HepG2 (cell line): ENCODE measurements around the gene APOBEC3C. TPM values are rescaled to one million over a fixed set of nuclear protein-coding genes. Genes with fewer than 3 reads are reported as not detected.

Experiments used
- ATAC-seq: fragments of 200-7000 bp; cut with Tn5 transposase; 3 replicates; pipeline ENCODE4 v1.9.1; 2020; ENCODE audit warnings: mild to moderate bottlenecking, moderate library complexity
- BruUV-seq: library from RNA; stranded (reverse); fragments of 400-500 nt; replicated peaks from 2 replicates; lab custom pipeline; 2021; lab: Mats Ljungman, UMichigan
- CTCF ChIA-PET: fragments of 300-600 bp; formaldehyde crosslinking; extraction: SDS; loops from one replicate; lab custom pipeline; 2021; ENCODE audit warnings: low total read pairs, inconsistent platforms, low intra/inter-chr PET ratio; lab: Yijun Ruan, JAX
- POLR2A ChIA-PET: fragments of 350-600 bp; sonication (Branson Sonifier 250); formaldehyde crosslinking; loops from one replicate; lab custom pipeline; 2020; ENCODE audit warnings: antibody characterized with exemption, inconsistent platforms; lab: Yijun Ruan, JAX
- DNase-seq: peaks from one replicate; pipeline ENCODE4 v3.0.0-alpha.2; 2015; ENCODE audit warnings: low spot score
- FAIRE-seq: peaks from 3 replicates; lab custom pipeline; 2011; peaks lifted over from hg19 to GRCh38; lab: Jason Lieb, UNC
- H2AFZ ChIP-seq: one replicate; pipeline ENCODE4 v1.6.1; 2011; ENCODE audit warnings: low read length, inconsistent platforms
- H3K27ac ChIP-seq: fragments of 300-600 bp; 3 replicates; pipeline ENCODE4 v1.8.0; 2011; ENCODE audit warnings: mixed run types, mild to moderate bottlenecking, mixed read lengths, low read length, inconsistent platforms; ENCODE audit not compliant: insufficient read depth; ENCODE audit errors: extremely low read length
- H3K27me3 ChIP-seq, 2 experiments: fragments of 200-600 bp in 1 of 2; 2 replicates in 1 of 2; 3 replicates in 1 of 2; pipeline versions ENCODE4 v1.6.0 to v1.8.0; 2011; ENCODE audit warnings: low read length in 2 of 2, mild to moderate bottlenecking in 2 of 2, moderate library complexity in 2 of 2, inconsistent platforms in 1 of 2; ENCODE audit not compliant: insufficient read depth in 2 of 2, control insufficient read depth in 1 of 2
- H3K36me3 ChIP-seq, 2 experiments: fragments of 200-600 bp in 1 of 2; replicated peaks in 1 of 2; 2 replicates in 1 of 2; 3 replicates in 1 of 2; pipeline versions ENCODE4 v1.5.1 to v1.8.0; 2011; ENCODE audit warnings: low read length in 2 of 2, inconsistent platforms in 1 of 2; ENCODE audit not compliant: insufficient read depth in 2 of 2, control insufficient read depth in 1 of 2
- H3K4me1 ChIP-seq: 2 replicates; pipeline ENCODE4 v1.5.1; 2012; ENCODE audit warnings: low read length, inconsistent platforms; ENCODE audit not compliant: insufficient read depth
- H3K4me2 ChIP-seq: 2 replicates; pipeline ENCODE4 v1.6.0; 2011; ENCODE audit warnings: low read depth, low read length, inconsistent platforms
- H3K4me3 ChIP-seq, 3 experiments: fragments of 200-600 bp in 1 of 3; sonication (generic), shearing (Covaris generic) in 1 of 3; replicated peaks in 1 of 3; 2 replicates each; pipeline ENCODE4 v1.5.1; 2011 to 2016; ENCODE audit warnings: low read length in 3 of 3, inconsistent platforms in 2 of 3, low read depth in 2 of 3, mild to moderate bottlenecking in 2 of 3, control low read depth in 1 of 3, mixed read lengths in 1 of 3; ENCODE audit not compliant: insufficient read depth in 1 of 3
- H3K79me2 ChIP-seq: one replicate; pipeline ENCODE4 v1.6.1; 2011; ENCODE audit warnings: low read length, inconsistent platforms; ENCODE audit not compliant: insufficient read depth
- H3K9ac ChIP-seq: 2 replicates; pipeline ENCODE4 v1.6.0; 2011; ENCODE audit warnings: mild to moderate bottlenecking, low read depth, low read length, inconsistent platforms; ENCODE audit not compliant: insufficient read depth
- H3K9me3 ChIP-seq: 2 replicates; pipeline ENCODE4 v1.5.1; 2012; ENCODE audit warnings: mild to moderate bottlenecking, low read length
- H4K20me1 ChIP-seq: 2 replicates; pipeline ENCODE4 v1.6.0; 2011; ENCODE audit warnings: inconsistent platforms, mild to moderate bottlenecking, low read length, moderate library complexity; ENCODE audit not compliant: insufficient read depth
- ETV5 ChIP-seq: IDR thresholded peaks from 2 replicates; pipeline ENCODE4 v1.6.1; 2018; ENCODE audit warnings: missing biosample characterization, missing genetic modification reagents, inconsistent platforms, borderline replicate concordance
- GLI4 ChIP-seq: sonication (generic); formaldehyde crosslinking; IDR thresholded peaks from 2 replicates; pipeline ENCODE4 v1.5.1; 2020; ENCODE audit warnings: missing genetic modification reagents, mild to moderate bottlenecking, moderate library complexity, borderline replicate concordance
- GZF1 ChIP-seq: sonication (generic); formaldehyde crosslinking; IDR thresholded peaks from 2 replicates; pipeline ENCODE4 v1.5.1; 2020; ENCODE audit warnings: mild to moderate bottlenecking, missing genetic modification reagents
- NFRKB ChIP-seq: fragments of 450-650 bp; IDR thresholded peaks from 2 replicates; pipeline ENCODE4 v1.6.1; 2017
- NR2C2 ChIP-seq: sonication (generic); formaldehyde crosslinking; IDR thresholded peaks from 2 replicates; pipeline ENCODE4 v1.4.0; 2020; ENCODE audit warnings: missing genetic modification reagents, mild to moderate bottlenecking, moderate library complexity, borderline replicate concordance
- POLR2A ChIP-seq, 2 experiments: IDR thresholded peaks; 2 replicates each; pipeline ENCODE4 v1.6.1; 2011; ENCODE audit warnings: low read depth in 2 of 2, low read length in 2 of 2, mild to moderate bottlenecking in 1 of 2, moderate library complexity in 1 of 2; ENCODE audit not compliant: insufficient read depth in 1 of 2
- POLR2G ChIP-seq: fragments of 200-400 bp; formaldehyde crosslinking; IDR thresholded peaks from 2 replicates; pipeline ENCODE4 v1.6.1; 2018; ENCODE audit warnings: mild to moderate bottlenecking, low read depth, low read length, moderate library complexity
- PRDM4 ChIP-seq: sonication (generic); formaldehyde crosslinking; IDR thresholded peaks from 2 replicates; pipeline ENCODE4 v1.9.0; 2021; ENCODE audit warnings: missing genetic modification reagents, borderline replicate concordance
- RCOR2 ChIP-seq: IDR thresholded peaks from 2 replicates; pipeline ENCODE4 v1.6.1; 2016; ENCODE audit warnings: missing biosample characterization, missing genetic modification reagents
- SMC3 ChIP-seq: IDR thresholded peaks from 2 replicates; pipeline ENCODE4 v1.6.1; 2011; ENCODE audit warnings: low read length, improper control_type of control experiment
- ZFP36L1 ChIP-seq: sonication (generic); formaldehyde crosslinking; IDR thresholded peaks from 2 replicates; pipeline ENCODE4 v1.8.0; 2022; ENCODE audit warnings: mild to moderate bottlenecking, missing genetic modification reagents, moderate library complexity
- ZNF546 ChIP-seq: sonication (generic); formaldehyde crosslinking; conservative IDR thresholded peaks from 2 replicates; pipeline ENCODE4 v1.8.1; 2023; ENCODE audit warnings: mild to moderate bottlenecking, missing genetic modification reagents
- ZNF572 ChIP-seq: sonication (generic); formaldehyde crosslinking; IDR thresholded peaks from 2 replicates; pipeline ENCODE4 v1.5.1; 2020; ENCODE audit warnings: mild to moderate bottlenecking, missing genetic modification reagents
- ZNF670 ChIP-seq: sonication (generic); formaldehyde crosslinking; IDR thresholded peaks from 2 replicates; pipeline ENCODE4 v1.8.0; 2022; ENCODE audit warnings: mild to moderate bottlenecking, missing genetic modification reagents, borderline replicate concordance
- ZNF761 ChIP-seq: sonication (generic); formaldehyde crosslinking; conservative IDR thresholded peaks from 2 replicates; pipeline ENCODE4 v1.4.0; 2020; ENCODE audit warnings: mild to moderate bottlenecking, missing genetic modification reagents
- WGBS: methylation state at CpG from one replicate; pipeline ENCODE4 v1.1.6; 2017; ENCODE audit warnings: low lambda C conversion rate; 5-methylcytosine and 5-hydroxymethylcytosine counted together
- in situ Hi-C: cut with HindIII; loops from 2 replicates; pipeline ENCODE4 v1.10.0; 2017; ENCODE audit warnings: low pct_unique_long_range_greater_than_20kb; ENCODE audit not compliant: extremely low pct_ligation_motif_present
- intact Hi-C: fragments of 100-400 bp; cut with micrococcal nuclease; formaldehyde crosslinking; loops from one replicate; pipeline ENCODE4 v1.10.0; 2022; ENCODE audit not compliant: unreplicated experiment
- polyA plus RNA-seq, 8 experiments: library from polyadenylated mRNA; depleted of rRNA in 3 of 8; stranded (reverse) in 7 of 8; unstranded in 1 of 8; fragments of >200 nt; fragmentation: Illumina TruSeq in 4 of 8; extraction: Trizol in 4 of 8; gene quantifications; 2 replicates each; pipeline versions ENCODE4 v1.2.1 to v1.2.3, GENCODE V29; 2011 to 2016; ENCODE audit warnings: low read depth in 4 of 8, missing spikeins in 1 of 8, mixed read lengths in 1 of 8; ENCODE audit not compliant: insufficient read depth in 1 of 8
- total RNA-seq, 5 experiments: library from RNA; depleted of rRNA; stranded (reverse); fragments of >200 nt; fragmentation: Illumina TruSeq; extraction: Trizol; gene quantifications; 2 replicates each; pipeline ENCODE4 v1.2.3, GENCODE V29; 2016; ENCODE audit warnings: low read depth in 1 of 5
- TF ChIP-seq, protein P1 (sequence below): sonication (generic); formaldehyde crosslinking; IDR thresholded peaks from 2 replicates; pipeline ENCODE4 v1.9.0; 2022; ENCODE audit warnings: missing genetic modification reagents, mild to moderate bottlenecking, borderline replicate concordance
- TF ChIP-seq, protein P2 (sequence below): sonication (generic); formaldehyde crosslinking; IDR thresholded peaks from 2 replicates; pipeline ENCODE4 v1.8.0; 2022; ENCODE audit warnings: missing genetic modification reagents, mild to moderate bottlenecking, moderate library complexity, borderline replicate concordance
- TF ChIP-seq, protein P3 (sequence below): IDR thresholded peaks from 2 replicates; pipeline ENCODE4 v1.6.1; 2018; ENCODE audit warnings: missing genetic modification reagents, mild to moderate bottlenecking, missing compliant biosample characterization

APOBEC3C gene
- total and polyA plus RNA-seq, 2 of the 13 experiments (the other 11 are each of a cell fraction or from before 2014, with no cell fraction given), result 8.9 to 27.6 TPM

- intact Hi-C loops, result loop anchor here (2.0 to 10.0 kb wide), 2 partner anchors 30 to 238 kb away; no protein-coding TSS in a partner anchor
- Histone ChIP-seq H3K4me3 (no peak overlapping the region; a peak in 1 of 6 replicates), H3K27ac (no peak overlapping the region), H3K4me2 (no peak overlapping the region; the same call in 1 of the 2 replicates), H3K36me3 (no peaks in the 10 kb centered on the region), H3K9ac (no peak overlapping the region), H3K9me3 (no peaks in the 10 kb centered on the region), H3K79me2 (no peaks in the 10 kb centered on the region), H3K27me3 (peaks cover 0 to 9% of the 10 kb centered on the region in 2 experiments; a peak in 2 of 5 replicates), H2AFZ (no peak overlapping the region), H4K20me1 (no peaks in the 10 kb centered on the region), H3K4me1 (no peaks in the 10 kb centered on the region)
- ATAC-seq (peak; percentile 92), DNase-seq (peak; percentile 66), FAIRE-seq (peak; percentile 70)
- POLR2A ChIA-PET, result interaction anchor here (0.6 to 1.1 kb wide), 2 partner anchors 12 to 13 kb away, joined by 3 to 4 read pairs; no protein-coding TSS in a partner anchor
- CTCF ChIA-PET, result interaction anchor here (0.9 to 3.4 kb wide), 8 partner anchors 12 to 234 kb away, joined by 3 to 23 read pairs (median 8); partner anchors contain the start of gene APOBEC3B
- in situ Hi-C loops, result loop anchor here (5.0 kb wide), 1 partner anchor 131 kb away; the partner anchor contains the start of gene CBX6
- BruUV-seq, result no TSS peak
- 7% methylated on average over 3 of the region's 7 CpGs for WGBS
- TF ChIP-seq ZNF572 (CRISPR knock-in tag) (peak; percentile 25; the same call in 1 of the 2 replicates), ZNF670 (CRISPR knock-in tag) (no peak), ZNF761 (CRISPR knock-in tag) (no peak), ZFP36L1 (CRISPR knock-in tag) (no peak), PRDM4 (no peak), ETV5 (CRISPR knock-in tag) (peak; percentile 16; the same call in 1 of the 2 replicates), POLR2A (IDR thresholded peaks at IDR 0.05; ENCODE audit: insufficient read depth in 1 of 2, low read depth in 2 of 2, low read length in 2 of 2) (no peak), GLI4 (CRISPR knock-in tag) (no peak), RCOR2 (CRISPR knock-in tag) (no peak), ZNF546 (CRISPR knock-in tag) (no peak), SMC3 (peak; percentile 87), NR2C2 (CRISPR knock-in tag) (no peak), POLR2G (no peak), GZF1 (CRISPR knock-in tag) (no peak), NFRKB (no peak)
- TF ChIP-seq, protein P1, sequence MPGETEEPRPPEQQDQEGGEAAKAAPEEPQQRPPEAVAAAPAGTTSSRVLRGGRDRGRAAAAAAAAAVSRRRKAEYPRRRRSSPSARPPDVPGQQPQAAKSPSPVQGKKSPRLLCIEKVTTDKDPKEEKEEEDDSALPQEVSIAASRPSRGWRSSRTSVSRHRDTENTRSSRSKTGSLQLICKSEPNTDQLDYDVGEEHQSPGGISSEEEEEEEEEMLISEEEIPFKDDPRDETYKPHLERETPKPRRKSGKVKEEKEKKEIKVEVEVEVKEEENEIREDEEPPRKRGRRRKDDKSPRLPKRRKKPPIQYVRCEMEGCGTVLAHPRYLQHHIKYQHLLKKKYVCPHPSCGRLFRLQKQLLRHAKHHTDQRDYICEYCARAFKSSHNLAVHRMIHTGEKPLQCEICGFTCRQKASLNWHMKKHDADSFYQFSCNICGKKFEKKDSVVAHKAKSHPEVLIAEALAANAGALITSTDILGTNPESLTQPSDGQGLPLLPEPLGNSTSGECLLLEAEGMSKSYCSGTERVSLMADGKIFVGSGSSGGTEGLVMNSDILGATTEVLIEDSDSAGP (CRISPR knock-in tag), result no peak
- TF ChIP-seq, protein P2, sequence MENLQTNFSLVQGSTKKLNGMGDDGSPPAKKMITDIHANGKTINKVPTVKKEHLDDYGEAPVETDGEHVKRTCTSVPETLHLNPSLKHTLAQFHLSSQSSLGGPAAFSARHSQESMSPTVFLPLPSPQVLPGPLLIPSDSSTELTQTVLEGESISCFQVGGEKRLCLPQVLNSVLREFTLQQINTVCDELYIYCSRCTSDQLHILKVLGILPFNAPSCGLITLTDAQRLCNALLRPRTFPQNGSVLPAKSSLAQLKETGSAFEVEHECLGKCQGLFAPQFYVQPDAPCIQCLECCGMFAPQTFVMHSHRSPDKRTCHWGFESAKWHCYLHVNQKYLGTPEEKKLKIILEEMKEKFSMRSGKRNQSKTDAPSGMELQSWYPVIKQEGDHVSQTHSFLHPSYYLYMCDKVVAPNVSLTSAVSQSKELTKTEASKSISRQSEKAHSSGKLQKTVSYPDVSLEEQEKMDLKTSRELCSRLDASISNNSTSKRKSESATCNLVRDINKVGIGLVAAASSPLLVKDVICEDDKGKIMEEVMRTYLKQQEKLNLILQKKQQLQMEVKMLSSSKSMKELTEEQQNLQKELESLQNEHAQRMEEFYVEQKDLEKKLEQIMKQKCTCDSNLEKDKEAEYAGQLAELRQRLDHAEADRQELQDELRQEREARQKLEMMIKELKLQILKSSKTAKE (CRISPR knock-in tag), result no peak
- TF ChIP-seq, protein P3, sequence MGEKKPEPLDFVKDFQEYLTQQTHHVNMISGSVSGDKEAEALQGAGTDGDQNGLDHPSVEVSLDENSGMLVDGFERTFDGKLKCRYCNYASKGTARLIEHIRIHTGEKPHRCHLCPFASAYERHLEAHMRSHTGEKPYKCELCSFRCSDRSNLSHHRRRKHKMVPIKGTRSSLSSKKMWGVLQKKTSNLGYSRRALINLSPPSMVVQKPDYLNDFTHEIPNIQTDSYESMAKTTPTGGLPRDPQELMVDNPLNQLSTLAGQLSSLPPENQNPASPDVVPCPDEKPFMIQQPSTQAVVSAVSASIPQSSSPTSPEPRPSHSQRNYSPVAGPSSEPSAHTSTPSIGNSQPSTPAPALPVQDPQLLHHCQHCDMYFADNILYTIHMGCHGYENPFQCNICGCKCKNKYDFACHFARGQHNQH (CRISPR knock-in tag), result no peak
Observed at GRCh38 chr22:39003165-39003638, 10.9 kb upstream of the APOBEC3C start.
